CD14-positive monocyte (primary cell): ENCODE data around the gene GPR39. TPM values are rescaled to one million over a fixed set of nuclear protein-coding genes. Genes with fewer than 3 reads are reported as not detected.

Experiments used
- DNase-seq, 3 donors: peaks; one replicate each; pipeline ENCODE4 v3.0.0-alpha.2; 2011 to 2022
- H2AFZ ChIP-seq: 2 replicates; pipeline ENCODE4 v1.6.0; 2012; ENCODE audit warnings: mild to moderate bottlenecking, low read depth, low read length, inconsistent platforms; ENCODE audit not compliant: insufficient read depth, poor library complexity, severe bottlenecking
- H3K27ac ChIP-seq, 2 donors: 1 replicate in 1 of 2; 2 replicates in 1 of 2; pipeline ENCODE4 v1.5.1; 2012 to 2013; ENCODE audit warnings: low read length in 2 of 2, control low read depth in 1 of 2, inconsistent platforms in 1 of 2, low read depth in 1 of 2, mild to moderate bottlenecking in 1 of 2
- H3K27me3 ChIP-seq, 2 donors: one replicate each; pipeline versions ENCODE4 v1.6.0 to v1.6.1; 2011 to 2013; ENCODE audit warnings: low read length in 2 of 2; ENCODE audit not compliant: control insufficient read depth in 2 of 2, insufficient read depth in 2 of 2
- H3K36me3 ChIP-seq, 2 donors: replicated peaks in 1 of 2; 1 replicate in 1 of 2; 2 replicates in 1 of 2; pipeline versions ENCODE4 v1.5.1 to v1.6.1; 2012 to 2013; ENCODE audit warnings: low read length in 2 of 2, control low read depth in 1 of 2, inconsistent platforms in 1 of 2, mild to moderate bottlenecking in 1 of 2; ENCODE audit not compliant: insufficient read depth in 2 of 2, control insufficient read depth in 1 of 2
- H3K4me1 ChIP-seq, 2 donors: 1 replicate in 1 of 2; 2 replicates in 1 of 2; pipeline versions ENCODE4 v1.5.1 to v1.6.1; 2012 to 2013; ENCODE audit warnings: low read length in 2 of 2, control low read depth in 1 of 2, inconsistent platforms in 1 of 2, mild to moderate bottlenecking in 1 of 2, moderate library complexity in 1 of 2; ENCODE audit not compliant: insufficient read depth in 2 of 2, control insufficient read depth in 1 of 2
- H3K4me2 ChIP-seq: replicated peaks from 2 replicates; pipeline ENCODE3; 2012; ENCODE audit warnings: low read length, moderate library complexity, mild to moderate bottlenecking; ENCODE audit not compliant: poor library complexity, severe bottlenecking; ENCODE audit errors: extremely low read depth
- H3K4me3 ChIP-seq, 3 experiments: fragments of 200-600 bp in 1 of 3; sonication (generic) in 1 of 3; replicated peaks in 1 of 3; 1 replicate in 2 of 3; 2 replicates in 1 of 3; pipeline ENCODE4 v1.5.1; 2011 to 2013; ENCODE audit warnings: low read length in 3 of 3, mild to moderate bottlenecking in 3 of 3, control low read depth in 2 of 3, low read depth in 2 of 3, inconsistent platforms in 1 of 3, moderate library complexity in 1 of 3
- H3K79me2 ChIP-seq: 2 replicates; pipeline ENCODE4 v1.6.0; 2012; ENCODE audit warnings: mild to moderate bottlenecking, control low read depth, inconsistent platforms, low read length, moderate library complexity; ENCODE audit not compliant: insufficient read depth
- H3K9ac ChIP-seq: 2 replicates; pipeline ENCODE4 v1.6.0; 2017; ENCODE audit warnings: low read length, mild to moderate bottlenecking; ENCODE audit not compliant: insufficient read depth, poor library complexity, severe bottlenecking
- H3K9me3 ChIP-seq, 2 donors: replicated peaks in 1 of 2; 1 replicate in 1 of 2; 2 replicates in 1 of 2; pipeline versions ENCODE4 v1.5.1 to v1.6.1; 2012 to 2013; ENCODE audit warnings: low read length in 2 of 2, control low read depth in 1 of 2; ENCODE audit not compliant: control insufficient read depth in 1 of 2, insufficient read depth in 1 of 2
- H4K20me1 ChIP-seq: 2 replicates; pipeline ENCODE4 v1.6.0; 2012; ENCODE audit warnings: mild to moderate bottlenecking, low read length, control low read depth, moderate library complexity; ENCODE audit not compliant: insufficient read depth
- H3K27ac Mint-ChIP-seq, 7 donors: one replicate each; pipeline ENCODE4 v1.8.0; 2020; ENCODE audit warnings: mild to moderate bottlenecking in 7 of 7, mixed read lengths in 7 of 7, moderate library complexity in 6 of 7, inconsistent platforms in 2 of 7
- H3K27me3 Mint-ChIP-seq, 3 donors: one replicate each; pipeline ENCODE4 v1.8.0; 2021 to 2022; ENCODE audit warnings: low read depth in 3 of 3, mild to moderate bottlenecking in 3 of 3, mixed read lengths in 3 of 3, moderate library complexity in 3 of 3, inconsistent platforms in 1 of 3
- H3K36me3 Mint-ChIP-seq, 2 donors: one replicate each; pipeline ENCODE4 v1.8.0; 2020; ENCODE audit warnings: mixed read lengths in 2 of 2, inconsistent platforms in 1 of 2, mild to moderate bottlenecking in 1 of 2
- H3K4me1 Mint-ChIP-seq: one replicate; pipeline ENCODE4 v1.8.0; 2020; ENCODE audit warnings: mild to moderate bottlenecking, mixed read lengths
- H3K4me3 Mint-ChIP-seq, 2 donors: one replicate each; pipeline ENCODE4 v1.8.0; 2020; ENCODE audit warnings: mild to moderate bottlenecking in 2 of 2, mixed read lengths in 2 of 2, moderate library complexity in 1 of 2
- H3K9me3 Mint-ChIP-seq, 7 donors: one replicate each; pipeline ENCODE4 v1.8.0; 2020 to 2022; ENCODE audit warnings: mixed read lengths in 7 of 7, mild to moderate bottlenecking in 6 of 7, moderate library complexity in 6 of 7, inconsistent platforms in 2 of 7
- CTCF ChIP-seq: fragments of 200-600 bp; IDR thresholded peaks from one replicate; pipeline ENCODE4 v1.8.0; 2022; ENCODE audit warnings: antibody characterized with exemption, mild to moderate bottlenecking
- WGBS: methylation state at CpG from one replicate; pipeline ENCODE4 v1.1.5; 2013; ENCODE audit warnings: missing lambda C conversion rate; ENCODE audit not compliant: insufficient coverage; 5-methylcytosine and 5-hydroxymethylcytosine counted together
- intact Hi-C, 2 donors: fragments of 100-400 bp; cut with micrococcal nuclease; formaldehyde crosslinking; loops; one replicate each; pipeline versions ENCODE4 v1.15.0 to v1.15.1; 2023
- polyA plus RNA-seq, 3 donors: library from polyadenylated mRNA; depleted of rRNA in 1 of 3; unstranded in 2 of 3; stranded (reverse) in 1 of 3; fragments of 300-500 nt in 2 of 3; fragments of >200 nt in 1 of 3; fragmentation: Illumina TruSeq in 2 of 3; gene quantifications; 1 replicate in 2 of 3; 2 replicates in 1 of 3; pipeline ENCODE4 v1.2.3, GENCODE V29; 2012 to 2021

The GPR39 gene
- polyA plus RNA-seq, 3 donors, result 0.12 TPM; not detected in 2

- peaks cover 41 to 56% (median 44%) of the 10 kb centered on the region in 3 donors for H3K27me3 Mint-ChIP-seq
- Histone ChIP-seq H3K36me3 (no peaks in the 10 kb centered on the region), H3K27ac (no peak overlapping the region), H3K9me3 (peaks cover 0 to 15% of the 10 kb centered on the region in 2 donors), H3K4me2 (no peak overlapping the region), H3K9ac (no peak overlapping the region), H3K4me3 (no peak overlapping the region), H3K4me1 (no peaks in the 10 kb centered on the region), H3K79me2 (no peaks in the 10 kb centered on the region), H4K20me1 (no peaks in the 10 kb centered on the region), H2AFZ (no peak overlapping the region), H3K27me3 (peaks cover 42 to 54% of the 10 kb centered on the region in 2 donors)
- TF ChIP-seq CTCF, result no peak
- H3K36me3 Mint-ChIP-seq, result peaks cover 0 to 2% of the 10 kb centered on the region in 2 donors
- WGBS, result 90% methylated on average over 2 of the region's 4 CpGs
- H3K27ac Mint-ChIP-seq, result no peak overlapping the region
- H3K4me1 Mint-ChIP-seq, result no peaks in the 10 kb centered on the region
- intact Hi-C loops, result no loop called here
- DNase-seq, result no peak
- H3K4me3 Mint-ChIP-seq, result no peak overlapping the region
- H3K9me3 Mint-ChIP-seq, result peaks cover 0 to 10% (median 2%) of the 10 kb centered on the region in 7 donors
Measured at GRCh38 chr2:132665401-132666140, 249.0 kb downstream of the GPR39 start.

GRCh38 chr2:132667706-132668105 lies 251.1 kb downstream of the GPR39 start:
- Histone ChIP-seq H4K20me1 (no peaks in the 10 kb centered on the region), H3K27me3 (peaks cover 61 to 73% of the 10 kb centered on the region in 2 donors), H3K9me3 (peaks cover 0 to 15% of the 10 kb centered on the region in 2 donors), H3K79me2 (no peaks in the 10 kb centered on the region), H3K36me3 (no peaks in the 10 kb centered on the region), H3K4me3 (no peak overlapping the region), H2AFZ (no peak overlapping the region), H3K27ac (no peak overlapping the region), H3K4me1 (no peaks in the 10 kb centered on the region), H3K4me2 (no peak overlapping the region), H3K9ac (no peak overlapping the region)
- TF ChIP-seq CTCF, result no peak
- peaks cover 0 to 5% of the 10 kb centered on the region in 2 donors for H3K36me3 Mint-ChIP-seq
- H3K9me3 Mint-ChIP-seq, result peaks cover 0 to 12% (median 5%) of the 10 kb centered on the region in 7 donors
- intact Hi-C loops, result no loop called here
- no peak overlapping the region for H3K27ac Mint-ChIP-seq
- WGBS, result no CpG with 5 or more reads among the region's 1 CpG
- H3K27me3 Mint-ChIP-seq, result peaks cover 58 to 69% (median 62%) of the 10 kb centered on the region in 3 donors
- DNase-seq, result no peak
- peak overlapping the region in 1 of 2 donors; percentile 7 for H3K4me3 Mint-ChIP-seq
- H3K4me1 Mint-ChIP-seq, result no peaks in the 10 kb centered on the region
